Body of pancreas (tissue), 4 donors: ENCODE results near the gene IFRD2.

ENCODE experiments used
- CTCF ChIP-seq, 7 experiments: fragments of 450-650 bp in 4 of 7; fragments of 200-600 bp in 3 of 7; sonication (generic) in 3 of 7; IDR thresholded peaks; one replicate each; pipeline ENCODE4 v1.5.1; 2016 to 2019; ENCODE audit warnings: antibody characterized with exemption in 7 of 7
- POLR2A ChIP-seq, 3 donors: fragments of 450-650 bp; IDR thresholded peaks; one replicate each; pipeline ENCODE4 v1.6.1; 2016; ENCODE audit warnings: antibody characterized with exemption in 3 of 3, mild to moderate bottlenecking in 2 of 3

- peak in 6 of 7 experiments; percentile 24 to 71 (median 58) for TF ChIP-seq CTCF (IDR thresholded peaks at IDR 0.05)
- peak; percentile 92 to 96 (median 96) for TF ChIP-seq POLR2A (IDR thresholded peaks at IDR 0.05)
These were observed 6.8 kb upstream of the IFRD2 start, which contains the start of the genes HYAL3 and NAA80 for GRCh38 chr3:50298836-50299637.
